NCI-H446 (cell line): Measurements from ENCODE around the gene MYO1E.
"Not testable (repeated sequence)": the region's sequence is repeated elsewhere in the genome, so short reads cannot be mapped to it uniquely, and the experiment has no call there.

Source experiments
- DNase-seq, 2 experiments: peaks; one replicate each; lab custom pipeline; 2025; lab: John Stamatoyannopoulos, UW

The MYO1E gene

GRCh38 chr15:59127255-59127654 is 245.4 kb downstream of the MYO1E start:
- DNase-seq = not testable (repeated sequence)

- not testable (repeated sequence) for DNase-seq
Observed at GRCh38 chr15:59125683-59126082, 247.0 kb downstream of the MYO1E start.

GRCh38 chr15:59124261-59124660 is 248.4 kb downstream of the MYO1E start:
- no peak for DNase-seq

GRCh38 chr15:59120937-59121336 is 251.7 kb downstream of the MYO1E start:
- no peak for DNase-seq

- no peak for DNase-seq
Observed at GRCh38 chr15:59119625-59120024, 253.0 kb downstream of the MYO1E start.

GRCh38 chr15:59116771-59117170 is 255.9 kb downstream of the MYO1E start:
- DNase-seq = no peak

GRCh38 chr15:59116141-59116540 is 256.5 kb downstream of the MYO1E start:
- no peak for DNase-seq

- no peak for DNase-seq
Observed at GRCh38 chr15:59115047-59115446, 257.6 kb downstream of the MYO1E start.

GRCh38 chr15:59111251-59111650 is 261.4 kb downstream of the MYO1E start:
- no peak for DNase-seq

GRCh38 chr15:59105854-59106253 is 266.8 kb downstream of the MYO1E start:
- no peak for DNase-seq

- peak; percentile 72 to 94 for DNase-seq
Observed at GRCh38 chr15:59104912-59105732, 267.5 kb downstream of the MYO1E start, which contains the start of gene CCNB2. CCNB2 (plus strand) TSS chr15:59105146; CDS start chr15:59105269, 123 bp downstream.

- no peak for DNase-seq
Observed at GRCh38 chr15:59104602-59104911, 268.1 kb downstream of the MYO1E start.

- DNase-seq = no peak
Observed at GRCh38 chr15:59099162-59099685, 273.4 kb downstream of the MYO1E start.

GRCh38 chr15:59096429-59096828 is 276.2 kb downstream of the MYO1E start:
- DNase-seq = no peak

- DNase-seq = no peak
Observed at GRCh38 chr15:59094077-59094476, 278.6 kb downstream of the MYO1E start.

- no peak for DNase-seq
Observed at GRCh38 chr15:59087731-59088130, 284.9 kb downstream of the MYO1E start.
